Breast epithelium (tissue), 4 donors: ENCODE data around the gene TNK2. TPM values are rescaled to one million over a fixed set of nuclear protein-coding genes. Genes with fewer than 3 reads are reported as not detected.
A peak's percentile ranks its signal among the peaks of the same experiment; 100 is the strongest.

ENCODE experiments used
- DNase-seq, 2 donors: peaks; one replicate each; pipeline ENCODE4 v3.0.0-alpha.2; 2019; ENCODE audit warnings: low spot score in 2 of 2
- H3K27ac ChIP-seq, 2 donors: fragments of 200-600 bp; sonication (generic) in 1 of 2; one replicate each; pipeline ENCODE4 v1.5.1; 2016 to 2019; ENCODE audit warnings: mild to moderate bottlenecking in 1 of 2
- H3K27me3 ChIP-seq, 2 donors: fragments of 200-600 bp; sonication (generic) in 1 of 2; one replicate each; pipeline versions ENCODE4 v1.5.1 to v1.6.0; 2017 to 2019; ENCODE audit warnings: control low read depth in 1 of 2, mild to moderate bottlenecking in 1 of 2
- H3K36me3 ChIP-seq: fragments of 200-600 bp; one replicate; pipeline ENCODE4 v1.5.1; 2019
- H3K4me1 ChIP-seq, 2 donors: fragments of 200-600 bp; sonication (generic); one replicate each; pipeline ENCODE4 v1.5.1; 2016 to 2019; ENCODE audit warnings: control low read depth in 1 of 2
- H3K4me3 ChIP-seq, 3 donors: fragments of 200-600 bp; sonication (generic); 1 replicate in 2 of 3; 2 replicates in 1 of 3; pipeline ENCODE4 v1.5.1; 2016 to 2019; ENCODE audit warnings: mild to moderate bottlenecking in 3 of 3, moderate library complexity in 2 of 3
- H3K9me3 ChIP-seq, 2 donors: fragments of 200-600 bp; sonication (generic) in 1 of 2; one replicate each; pipeline ENCODE4 v1.5.1; 2016 to 2019; ENCODE audit warnings: control low read depth in 1 of 2
- CTCF ChIP-seq, 3 donors: fragments of 450-650 bp; IDR thresholded peaks; one replicate each; pipeline ENCODE4 v1.5.1; 2016 to 2017; ENCODE audit warnings: antibody characterized with exemption in 3 of 3, mild to moderate bottlenecking in 3 of 3, moderate library complexity in 3 of 3
- POLR2A ChIP-seq: fragments of 450-650 bp; IDR thresholded peaks from one replicate; pipeline ENCODE4 v1.6.1; 2016; ENCODE audit warnings: antibody characterized with exemption, mild to moderate bottlenecking, moderate library complexity
- POLR2AphosphoS5 ChIP-seq, 3 donors: sonication (generic); formaldehyde crosslinking; IDR thresholded peaks; one replicate each; pipeline ENCODE4 v1.6.1; 2017; ENCODE audit warnings: antibody characterized with exemption in 3 of 3
- intact Hi-C: fragments of 100-400 bp; cut with DNase I; formaldehyde crosslinking; loops from one replicate; pipeline ENCODE4 v1.15.1; 2023; ENCODE audit warnings: low total_unique reads
- total RNA-seq, 3 donors: library from RNA; depleted of rRNA; stranded (reverse); fragments of >200 nt; gene quantifications; one replicate each; pipeline ENCODE4 v1.1.0, GENCODE V29; 2016

TNK2 gene
- total RNA-seq, 3 donors from 2014 or later, result 13.1 to 28.7 (median 24.9) TPM

GRCh38 chr3:195877136-195877715 is 31.1 kb downstream of the TNK2 start:
- Histone ChIP-seq H3K9me3 (no peaks in the 10 kb centered on the region), H3K4me1 (no peaks in the 10 kb centered on the region), H3K27ac (no peak overlapping the region), H3K36me3 (no peaks in the 10 kb centered on the region), H3K4me3 (no peak overlapping the region), H3K27me3 (no peaks in the 10 kb centered on the region)
- intact Hi-C loops, result no loop called here
- no peak for DNase-seq
- TF ChIP-seq POLR2AphosphoS5 (IDR thresholded peaks at IDR 0.05) (no peak), CTCF (IDR thresholded peaks at IDR 0.05) (no peak), POLR2A (no peak)

- H3K27ac ChIP-seq, result no peak overlapping the region
- TF ChIP-seq POLR2AphosphoS5 (IDR thresholded peaks at IDR 0.05), result no peak
- TF ChIP-seq CTCF (IDR thresholded peaks at IDR 0.05), result no peak
- no peak for TF ChIP-seq POLR2A
Observed at GRCh38 chr3:195876297-195877064, 31.9 kb downstream of the TNK2 start.

GRCh38 chr3:195875482-195876236 is 32.7 kb downstream of the TNK2 start:
- H3K27me3 ChIP-seq, result no peaks in the 10 kb centered on the region
- no peak for TF ChIP-seq POLR2A
- TF ChIP-seq POLR2AphosphoS5 (IDR thresholded peaks at IDR 0.05), result no peak
- no peak for TF ChIP-seq CTCF (IDR thresholded peaks at IDR 0.05)
- no peaks in the 10 kb centered on the region for H3K9me3 ChIP-seq
- H3K4me3 ChIP-seq, result no peak overlapping the region
- no peak for DNase-seq
- no peaks in the 10 kb centered on the region for H3K36me3 ChIP-seq
- H3K27ac ChIP-seq, result peak overlapping the region in 1 of 2 donors; percentile 32
- intact Hi-C loops, result no loop called here
- no peaks in the 10 kb centered on the region for H3K4me1 ChIP-seq

More at GRCh38 chr3:195876297-195877064, 31.9 kb downstream of the TNK2 start:
- no peak for DNase-seq
- H3K4me3 ChIP-seq, result no peak overlapping the region
- intact Hi-C loops, result no loop called here
- no peaks in the 10 kb centered on the region for H3K4me1 ChIP-seq
- H3K27me3 ChIP-seq, result no peaks in the 10 kb centered on the region
- no peaks in the 10 kb centered on the region for H3K9me3 ChIP-seq
- H3K36me3 ChIP-seq, result no peaks in the 10 kb centered on the region

DNA sequence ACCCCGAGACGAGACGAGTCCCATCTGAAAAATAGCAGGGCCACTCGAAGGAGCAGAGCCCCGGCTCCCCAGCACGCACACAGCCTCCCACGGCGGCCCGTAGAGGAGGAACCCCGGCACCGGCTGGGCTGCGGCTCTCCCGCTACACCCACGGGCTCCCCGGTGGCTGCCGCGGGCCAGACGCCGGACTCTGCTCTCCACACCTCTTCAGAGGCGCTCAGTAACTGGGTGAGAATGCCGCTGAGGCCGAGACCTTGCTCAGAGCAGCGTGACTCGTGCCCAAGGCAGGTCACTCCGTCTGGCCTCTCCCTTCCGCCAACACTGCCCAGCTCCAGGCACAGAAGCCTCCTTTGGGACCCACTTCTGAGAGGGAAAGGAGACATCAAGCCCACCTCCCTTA is 34.4 kb downstream of the TNK2 start:
- no peaks in the 10 kb centered on the region for H3K36me3 ChIP-seq
- peak overlapping the region in 1 of 3 donors; percentile 21 for H3K4me3 ChIP-seq

More for the DNA sequence above, 34.4 kb downstream of the TNK2 start:
- H3K9me3 ChIP-seq, result no peaks in the 10 kb centered on the region
- H3K27me3 ChIP-seq, result no peaks in the 10 kb centered on the region
- no peaks in the 10 kb centered on the region for H3K4me1 ChIP-seq
- DNase-seq, result no peak
- TF ChIP-seq CTCF (IDR thresholded peaks at IDR 0.05) (no peak), POLR2A (no peak), POLR2AphosphoS5 (IDR thresholded peaks at IDR 0.05) (no peak)
- peak overlapping the region; percentile 17 to 69 for H3K27ac ChIP-seq
- intact Hi-C loops, result no loop called here
